ENCODE data around the gene OR1L1. TPM values are rescaled to one million over a fixed set of nuclear protein-coding genes. Genes with fewer than 3 reads are reported as not detected.

The OR1L1 gene
- polyA plus RNA-seq (2013, experiment 1 of 2), result not detected
- polyA plus RNA-seq (2013, experiment 2 of 2), result not detected

- peaks cover 12% of the 10 kb centered on the region for H3K9me3 ChIP-seq (ENCODE audit: control insufficient read depth, low read length)
- no peaks in the 10 kb centered on the region for H3K36me3 ChIP-seq (ENCODE audit: control insufficient read depth, insufficient read depth, low read length)
- H3K4me3 ChIP-seq (ENCODE audit: extremely low read depth, insufficient read depth, low read length, poor library complexity, severe bottlenecking), result no peak within 1 kb of the TSS
- H3K4me1 ChIP-seq (ENCODE audit: control insufficient read depth, insufficient read depth, low read length, poor library complexity, severe bottlenecking), result no peaks in the 10 kb centered on the region
- no peak within 1 kb of the TSS for H3K27ac ChIP-seq (ENCODE audit: low read depth, low read length, severe bottlenecking)
- 31 to 53% methylated on average over 2 of the region's 2 CpGs for WGBS, 2 experiments (ENCODE audit: insufficient coverage in 2 of 2)
These were observed at the start of gene OR1L1 for GRCh38 chr9:122661416-122661815. TSS of gene OR1L1 (plus strand) at chr9:122661716. CDS start at chr9:122661716, 0 bp downstream.

- no peak within 1 kb of the TSS for H3K4me3 ChIP-seq (ENCODE audit: extremely low read depth, insufficient read depth, low read length, poor library complexity, severe bottlenecking)
- H3K9me3 ChIP-seq (ENCODE audit: control insufficient read depth, low read length), result no peaks in the 10 kb centered on the region
- no CpG with 5 or more reads among the region's 1 CpG for WGBS, 2 experiments (ENCODE audit: insufficient coverage in 2 of 2)
These were observed 47.2 kb upstream of the OR1L1 start, which contains the start of gene OR1Q1 for GRCh38 chr9:122614362-122614761. TSS of gene OR1Q1 (plus strand) at chr9:122614738. CDS start at chr9:122614738, 0 bp downstream.

GRCh38 chr9:122619996-122620395 is 41.5 kb upstream of the OR1L1 start:
- no peaks in the 10 kb centered on the region for H3K36me3 ChIP-seq (ENCODE audit: control insufficient read depth, insufficient read depth, low read length)
- no peaks in the 10 kb centered on the region for H3K4me1 ChIP-seq (ENCODE audit: control insufficient read depth, insufficient read depth, low read length, poor library complexity, severe bottlenecking)
- WGBS, 2 experiments (ENCODE audit: insufficient coverage in 2 of 2), result 61 to 63% methylated on average over 5 to 7 of the region's 7 CpGs
- H3K9me3 ChIP-seq (ENCODE audit: control insufficient read depth, low read length), result no peaks in the 10 kb centered on the region
- H3K4me3 ChIP-seq (ENCODE audit: extremely low read depth, insufficient read depth, low read length, poor library complexity, severe bottlenecking), result no peak overlapping the region
- no peak overlapping the region for H3K27ac ChIP-seq (ENCODE audit: low read depth, low read length, severe bottlenecking)

More at GRCh38 chr9:122614362-122614761, 47.2 kb upstream of the OR1L1 start, which contains the start of gene OR1Q1:
- Histone ChIP-seq H3K27ac (ENCODE audit: low read depth, low read length, severe bottlenecking) (no peak within 1 kb of the TSS), H3K36me3 (ENCODE audit: control insufficient read depth, insufficient read depth, low read length) (no peaks in the 10 kb centered on the region), H3K4me1 (ENCODE audit: control insufficient read depth, insufficient read depth, low read length, poor library complexity, severe bottlenecking) (no peaks in the 10 kb centered on the region)

GRCh38 chr9:122642226-122642625 is 19.3 kb upstream of the OR1L1 start:
- no peak overlapping the region for H3K4me3 ChIP-seq (ENCODE audit: extremely low read depth, insufficient read depth, low read length, poor library complexity, severe bottlenecking)
- H3K4me1 ChIP-seq (ENCODE audit: control insufficient read depth, insufficient read depth, low read length, poor library complexity, severe bottlenecking), result no peaks in the 10 kb centered on the region
- 20% methylated on average over 1 of the region's 2 CpGs; no CpG with 5 or more reads in 1 of the 2 experiments for WGBS, 2 experiments (ENCODE audit: insufficient coverage in 2 of 2)
- H3K36me3 ChIP-seq (ENCODE audit: control insufficient read depth, insufficient read depth, low read length), result no peaks in the 10 kb centered on the region
- no peak overlapping the region for H3K27ac ChIP-seq (ENCODE audit: low read depth, low read length, severe bottlenecking)
- H3K9me3 ChIP-seq (ENCODE audit: control insufficient read depth, low read length), result peaks cover 14% of the 10 kb centered on the region

GRCh38 chr9:122656378-122656777 is 5.1 kb upstream of the OR1L1 start:
- 22% methylated on average over 1 of the region's 1 CpG; no CpG with 5 or more reads in 1 of the 2 experiments for WGBS, 2 experiments (ENCODE audit: insufficient coverage in 2 of 2)

GRCh38 chr9:122657527-122657926 is 4.0 kb upstream of the OR1L1 start, which contains the start of gene OR1B1:
TSS of gene OR1B1 (minus strand) at chr9:122657627.
- Histone ChIP-seq H3K4me1 (ENCODE audit: control insufficient read depth, insufficient read depth, low read length, poor library complexity, severe bottlenecking) (no peaks in the 10 kb centered on the region), H3K36me3 (ENCODE audit: control insufficient read depth, insufficient read depth, low read length) (no peaks in the 10 kb centered on the region), H3K9me3 (ENCODE audit: control insufficient read depth, low read length) (peaks cover 15% of the 10 kb centered on the region), H3K4me3 (ENCODE audit: extremely low read depth, insufficient read depth, low read length, poor library complexity, severe bottlenecking) (no peak within 1 kb of the TSS), H3K27ac (ENCODE audit: low read depth, low read length, severe bottlenecking) (no peak within 1 kb of the TSS)
- WGBS, 2 experiments (ENCODE audit: insufficient coverage in 2 of 2), result no CpG with 5 or more reads among the region's 3 CpGs

More at GRCh38 chr9:122656378-122656777, 5.1 kb upstream of the OR1L1 start:
- no peak overlapping the region for H3K27ac ChIP-seq (ENCODE audit: low read depth, low read length, severe bottlenecking)
- no peaks in the 10 kb centered on the region for H3K4me1 ChIP-seq (ENCODE audit: control insufficient read depth, insufficient read depth, low read length, poor library complexity, severe bottlenecking)
- H3K9me3 ChIP-seq (ENCODE audit: control insufficient read depth, low read length), result peaks cover 15% of the 10 kb centered on the region
- H3K36me3 ChIP-seq (ENCODE audit: control insufficient read depth, insufficient read depth, low read length), result no peaks in the 10 kb centered on the region
- H3K4me3 ChIP-seq (ENCODE audit: extremely low read depth, insufficient read depth, low read length, poor library complexity, severe bottlenecking), result no peak overlapping the region

- Histone ChIP-seq H3K27ac (ENCODE audit: low read depth, low read length, severe bottlenecking) (no peak overlapping the region), H3K4me3 (ENCODE audit: extremely low read depth, insufficient read depth, low read length, poor library complexity, severe bottlenecking) (no peak overlapping the region), H3K36me3 (ENCODE audit: control insufficient read depth, insufficient read depth, low read length) (no peaks in the 10 kb centered on the region), H3K9me3 (ENCODE audit: control insufficient read depth, low read length) (peaks cover 6% of the 10 kb centered on the region), H3K4me1 (ENCODE audit: control insufficient read depth, insufficient read depth, low read length, poor library complexity, severe bottlenecking) (no peaks in the 10 kb centered on the region)
- WGBS, 2 experiments (ENCODE audit: insufficient coverage in 2 of 2), result 47 to 60% methylated on average over 2 of the region's 2 CpGs
These were observed 11.0 kb downstream of the OR1L1 start for GRCh38 chr9:122672481-122672880.

GRCh38 chr9:122684851-122685250 is 23.3 kb downstream of the OR1L1 start:
- Histone ChIP-seq H3K27ac (ENCODE audit: low read depth, low read length, severe bottlenecking) (no peak overlapping the region), H3K4me3 (ENCODE audit: extremely low read depth, insufficient read depth, low read length, poor library complexity, severe bottlenecking) (no peak overlapping the region), H3K9me3 (ENCODE audit: control insufficient read depth, low read length) (peaks cover 20% of the 10 kb centered on the region), H3K36me3 (ENCODE audit: control insufficient read depth, insufficient read depth, low read length) (no peaks in the 10 kb centered on the region), H3K4me1 (ENCODE audit: control insufficient read depth, insufficient read depth, low read length, poor library complexity, severe bottlenecking) (no peaks in the 10 kb centered on the region)

GRCh38 chr9:122695696-122696095 is 34.2 kb downstream of the OR1L1 start:
- H3K36me3 ChIP-seq (ENCODE audit: control insufficient read depth, insufficient read depth, low read length), result no peaks in the 10 kb centered on the region
- H3K4me1 ChIP-seq (ENCODE audit: control insufficient read depth, insufficient read depth, low read length, poor library complexity, severe bottlenecking), result no peaks in the 10 kb centered on the region
- H3K27ac ChIP-seq (ENCODE audit: low read depth, low read length, severe bottlenecking), result no peak overlapping the region
- H3K9me3 ChIP-seq (ENCODE audit: control insufficient read depth, low read length), result peaks cover 3% of the 10 kb centered on the region
- no peak overlapping the region for H3K4me3 ChIP-seq (ENCODE audit: extremely low read depth, insufficient read depth, low read length, poor library complexity, severe bottlenecking)
- WGBS, 2 experiments (ENCODE audit: insufficient coverage in 2 of 2), result no CpG with 5 or more reads among the region's 1 CpG

Measured in mesodermal cell (in vitro differentiated cells).